NCI-H2081 (cell line): ENCODE results near the gene NHEJ1.

Experiments used
- DNase-seq, 2 experiments: peaks; one replicate each; lab custom pipeline; 2025; lab: John Stamatoyannopoulos, UW

NHEJ1 gene

DNA sequence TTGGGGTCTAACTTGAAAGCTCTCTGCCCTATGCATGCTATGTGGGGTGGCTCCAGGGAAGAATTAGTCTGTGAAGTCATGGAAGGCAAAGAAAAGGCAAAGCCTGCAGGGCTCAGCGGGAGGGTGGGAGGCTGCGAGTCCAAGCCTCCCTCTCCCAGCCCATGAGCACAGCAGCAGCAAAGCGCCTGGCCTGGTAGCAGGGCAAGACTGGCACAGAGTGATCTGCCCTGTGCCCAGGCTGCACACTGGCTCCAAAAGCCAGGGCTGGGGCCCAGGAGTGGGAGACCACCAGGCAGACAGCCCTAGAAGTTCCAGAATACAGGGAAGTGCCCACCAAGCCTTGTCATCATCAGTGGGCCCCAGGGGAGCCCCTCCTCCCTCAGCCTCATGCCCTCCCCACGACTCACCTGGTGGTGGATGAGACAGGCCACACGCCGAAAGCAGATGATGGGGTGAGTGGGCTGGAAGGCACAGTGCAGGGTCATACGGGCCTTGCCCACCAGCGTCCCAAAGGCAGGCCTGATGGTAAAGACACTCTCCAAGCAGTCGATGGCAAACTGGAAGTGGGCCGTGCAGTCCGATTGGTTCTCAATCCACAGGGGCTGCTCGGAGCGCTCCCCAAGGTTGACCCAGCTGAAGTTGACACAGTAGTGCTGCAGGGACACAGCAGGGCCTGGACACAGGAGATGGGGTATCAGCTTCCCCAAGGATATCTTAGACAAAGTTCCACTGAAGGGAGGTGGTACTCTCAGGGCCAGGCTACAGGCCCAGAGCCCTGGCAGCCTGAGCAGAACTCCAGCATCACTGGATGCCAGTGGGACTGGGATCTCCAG is 131.4 kb downstream of the NHEJ1 start:
- no peak for DNase-seq

DNA sequence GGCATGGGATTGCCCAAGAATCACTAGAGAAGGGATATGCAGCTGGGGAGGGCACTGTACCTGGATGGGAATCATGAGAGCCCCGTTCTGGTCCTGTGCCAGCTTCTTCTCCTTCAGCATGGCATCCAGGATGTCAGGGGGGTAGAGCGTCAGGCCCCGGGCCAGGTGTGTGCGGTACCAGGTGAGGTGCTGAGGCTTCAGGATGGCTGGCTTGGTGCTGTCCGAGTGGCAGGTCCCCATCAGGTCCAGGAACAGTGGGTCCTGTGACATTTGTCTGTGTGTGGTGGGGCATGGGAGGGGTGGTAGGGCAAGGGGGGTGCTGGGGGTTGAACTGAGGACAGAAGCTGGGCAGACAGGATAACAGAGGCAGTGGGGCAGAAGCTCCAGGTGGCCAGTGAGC is 132.5 kb downstream of the NHEJ1 start:
- no peak for DNase-seq

DNA sequence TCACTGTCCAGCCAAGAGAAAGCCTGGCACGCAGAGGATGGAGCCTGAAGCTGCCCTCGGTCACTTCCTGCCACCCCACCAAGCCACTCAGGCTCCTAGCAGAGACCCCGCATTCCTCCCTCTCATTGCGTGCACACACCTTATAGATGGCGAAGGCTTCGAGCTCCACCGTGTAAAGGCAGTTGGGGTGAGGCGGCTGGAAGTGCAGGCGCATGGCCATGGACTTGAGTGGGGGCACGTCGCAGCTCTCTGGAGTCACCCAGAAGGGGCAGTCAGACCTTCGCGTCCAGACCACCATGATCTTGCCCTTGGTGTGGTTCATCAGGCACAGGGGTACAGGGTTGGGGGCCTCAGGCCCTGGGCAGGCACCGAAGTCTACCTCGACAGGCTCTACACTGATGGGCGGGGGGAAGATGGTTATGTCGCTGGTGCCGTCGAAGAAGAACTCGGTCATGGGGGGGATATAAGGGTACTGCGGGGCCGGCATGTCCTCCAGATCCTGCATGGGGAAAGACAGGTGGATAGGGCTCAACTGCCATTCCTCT is 133.0 kb downstream of the NHEJ1 start:
- DNase-seq, result no peak

DNA sequence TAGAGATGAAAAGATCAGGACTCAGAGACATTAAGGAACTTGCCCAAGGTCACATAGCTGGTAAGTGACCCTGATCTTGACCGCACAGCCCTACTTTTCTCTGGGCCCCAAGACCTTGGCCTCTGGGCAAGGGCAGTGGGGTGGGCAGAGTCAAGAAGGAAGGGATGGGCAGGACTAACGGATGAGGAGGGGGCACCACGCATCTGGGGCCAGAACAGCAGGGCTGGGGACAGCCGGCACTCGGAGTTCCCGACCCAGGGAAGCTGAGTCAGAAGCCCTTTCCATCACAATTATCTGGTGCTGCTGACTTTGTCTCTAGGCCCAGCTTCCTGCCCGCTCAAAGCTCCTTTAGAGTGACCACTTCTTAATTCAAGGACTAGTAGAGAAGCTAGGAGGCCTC is 133.7 kb downstream of the NHEJ1 start:
- DNase-seq, result no peak

GRCh38 chr2:219025637-219026585 is 134.7 kb downstream of the NHEJ1 start:
- no peak for DNase-seq
